Endothelial cell of umbilical vein (primary cell): ENCODE measurements around the gene TMEM121.

Experiments
- CTCF ChIP-seq, 2 donors: IDR thresholded peaks; 1 replicate in 1 of 2; 2 replicates in 1 of 2; pipeline ENCODE4 v1.5.1; 2011; ENCODE audit warnings: low read length in 2 of 2, mild to moderate bottlenecking in 2 of 2, moderate library complexity in 2 of 2, control low read depth in 1 of 2, inconsistent platforms in 1 of 2, low read depth in 1 of 2; ENCODE audit not compliant: insufficient read depth in 1 of 2; ENCODE audit errors: extremely low read depth in 1 of 2
- EZH2 ChIP-seq: IDR thresholded peaks from 2 replicates; pipeline ENCODE4 v1.6.1; 2012; ENCODE audit warnings: borderline replicate concordance, low read depth, mild to moderate bottlenecking, moderate library complexity, low read length, inconsistent platforms; ENCODE audit not compliant: severe bottlenecking
- JUN ChIP-seq: IDR thresholded peaks from 2 replicates; pipeline ENCODE4 v1.6.1; 2011; ENCODE audit warnings: borderline replicate concordance, low read depth; ENCODE audit not compliant: insufficient read length, insufficient read depth
- POLR2A ChIP-seq: IDR thresholded peaks from 2 replicates; pipeline ENCODE4 v1.6.1; 2012; ENCODE audit warnings: low read depth, mild to moderate bottlenecking, control low read depth, low read length
- POLR2AphosphoS5 ChIP-seq: IDR thresholded peaks from 2 replicates; pipeline ENCODE4 v1.6.1; 2012; ENCODE audit warnings: low read depth, mild to moderate bottlenecking, control low read depth, low read length, moderate library complexity; ENCODE audit not compliant: insufficient read depth
- TF ChIP-seq, protein P1 (sequence below): IDR thresholded peaks from 2 replicates; pipeline ENCODE4 v1.6.1; 2011; ENCODE audit not compliant: insufficient read depth, insufficient read length

DNA sequence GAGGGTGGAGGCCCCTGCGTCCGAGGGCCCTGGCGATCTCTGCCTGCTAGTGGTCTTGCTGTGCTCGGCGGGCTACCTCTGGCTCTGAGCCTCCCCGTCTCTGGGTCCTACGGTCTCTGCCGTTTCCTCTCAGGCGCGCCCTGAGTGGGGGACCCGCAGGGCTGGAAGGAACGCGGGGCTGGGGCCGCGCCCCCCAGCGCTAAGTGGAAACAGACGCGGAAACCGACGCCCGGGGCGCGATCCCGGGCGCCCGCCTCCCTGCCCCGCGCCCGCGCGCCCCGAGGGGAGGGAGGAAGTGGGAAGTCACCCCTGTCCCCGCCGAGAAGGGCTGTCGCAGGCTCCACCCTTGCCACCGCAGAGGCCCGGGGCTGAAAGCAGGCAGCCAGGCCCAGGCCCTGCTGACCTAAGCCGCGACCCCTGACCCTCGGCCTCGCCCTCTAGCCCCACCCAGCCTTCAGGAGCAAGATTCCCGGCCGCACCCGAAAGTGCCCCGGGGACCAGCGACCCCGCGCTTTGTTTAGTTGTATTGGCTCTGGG, 38.9 kb upstream of the TMEM121 start:
- TF ChIP-seq POLR2A (no peak), CTCF (IDR thresholded peaks at IDR 0.05; ENCODE audit: extremely low read depth in 1 of 2, insufficient read depth in 1 of 2, low read depth in 1 of 2, low read length in 2 of 2) (no peak), JUN (no peak), POLR2AphosphoS5 (no peak), EZH2 (peak; percentile 20)
- TF ChIP-seq, protein P1, sequence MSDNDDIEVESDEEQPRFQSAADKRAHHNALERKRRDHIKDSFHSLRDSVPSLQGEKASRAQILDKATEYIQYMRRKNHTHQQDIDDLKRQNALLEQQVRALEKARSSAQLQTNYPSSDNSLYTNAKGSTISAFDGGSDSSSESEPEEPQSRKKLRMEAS: no peak
